Measurements from ENCODE around the gene EMX2.

Gene EMX2

DNA sequence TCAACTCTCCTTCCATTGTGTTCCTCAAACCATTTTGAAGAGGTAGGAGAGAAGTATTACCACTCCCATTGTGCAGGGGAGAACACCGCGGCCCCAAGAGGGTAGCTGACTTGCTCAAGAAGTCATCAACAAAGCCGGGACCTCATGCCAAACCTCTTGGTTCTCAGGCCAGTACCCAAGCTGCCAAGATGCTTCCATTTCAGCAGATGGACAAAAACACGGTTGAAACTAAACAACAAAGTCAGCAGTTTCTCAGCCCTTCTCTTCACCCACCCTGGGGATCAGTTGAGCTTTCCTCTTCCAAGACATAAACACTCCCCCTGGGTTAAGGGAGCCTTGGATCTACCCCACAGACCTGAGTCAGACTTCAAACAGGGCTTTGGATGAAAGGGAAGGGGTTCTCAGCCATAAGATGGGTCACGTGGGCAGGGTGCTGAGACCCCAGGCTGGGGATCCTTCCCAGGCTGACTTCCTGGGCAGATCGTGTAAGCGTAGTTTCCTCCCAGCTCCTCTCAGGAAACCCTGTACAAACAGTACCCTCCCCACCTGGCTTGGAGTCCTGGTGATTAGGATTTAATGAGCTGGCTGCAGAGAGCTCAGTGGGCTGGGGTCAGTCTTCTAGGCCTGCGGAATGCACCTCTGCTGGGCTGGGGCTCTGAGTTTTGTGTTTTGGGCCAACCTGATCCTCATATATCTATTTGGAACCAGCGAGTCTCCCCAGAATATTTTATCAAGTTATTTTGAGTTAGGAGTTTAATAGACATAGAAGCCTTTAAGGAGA, 27.3 kb downstream of the EMX2 start:
- no peaks in the 10 kb centered on the region for H3F3A ChIP-seq (ENCODE audit: insufficient read depth, low read length)
- H3K4me3 ChIP-seq (ENCODE audit: low read depth, low read length, poor library complexity, severe bottlenecking): no peak overlapping the region
- no peaks in the 10 kb centered on the region for H3K36me3 ChIP-seq (ENCODE audit: insufficient read depth, low read length)
- H3K9me2 ChIP-seq (ENCODE audit: low read depth, low read length): no peaks in the 10 kb centered on the region
- H3K27me3 ChIP-seq (ENCODE audit: insufficient read depth, low read length): no peaks in the 10 kb centered on the region
- no peaks in the 10 kb centered on the region for H3K79me2 ChIP-seq (ENCODE audit: insufficient read depth, low read length)
- H3K9me3 ChIP-seq (ENCODE audit: low read length): no peaks in the 10 kb centered on the region
- TF ChIP-seq, protein P1, sequence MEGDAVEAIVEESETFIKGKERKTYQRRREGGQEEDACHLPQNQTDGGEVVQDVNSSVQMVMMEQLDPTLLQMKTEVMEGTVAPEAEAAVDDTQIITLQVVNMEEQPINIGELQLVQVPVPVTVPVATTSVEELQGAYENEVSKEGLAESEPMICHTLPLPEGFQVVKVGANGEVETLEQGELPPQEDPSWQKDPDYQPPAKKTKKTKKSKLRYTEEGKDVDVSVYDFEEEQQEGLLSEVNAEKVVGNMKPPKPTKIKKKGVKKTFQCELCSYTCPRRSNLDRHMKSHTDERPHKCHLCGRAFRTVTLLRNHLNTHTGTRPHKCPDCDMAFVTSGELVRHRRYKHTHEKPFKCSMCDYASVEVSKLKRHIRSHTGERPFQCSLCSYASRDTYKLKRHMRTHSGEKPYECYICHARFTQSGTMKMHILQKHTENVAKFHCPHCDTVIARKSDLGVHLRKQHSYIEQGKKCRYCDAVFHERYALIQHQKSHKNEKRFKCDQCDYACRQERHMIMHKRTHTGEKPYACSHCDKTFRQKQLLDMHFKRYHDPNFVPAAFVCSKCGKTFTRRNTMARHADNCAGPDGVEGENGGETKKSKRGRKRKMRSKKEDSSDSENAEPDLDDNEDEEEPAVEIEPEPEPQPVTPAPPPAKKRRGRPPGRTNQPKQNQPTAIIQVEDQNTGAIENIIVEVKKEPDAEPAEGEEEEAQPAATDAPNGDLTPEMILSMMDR (IDR thresholded peaks at IDR 0.05; ENCODE audit: low read length): no peak
- no peaks in the 10 kb centered on the region for H4K20me1 ChIP-seq (ENCODE audit: insufficient read depth, low read length)
- no peak overlapping the region for H3K9ac ChIP-seq (ENCODE audit: low read length)
- no peak overlapping the region for H3K4me2 ChIP-seq (ENCODE audit: low read length)
- no peaks in the 10 kb centered on the region for H3K4me1 ChIP-seq (ENCODE audit: insufficient read depth, low read length, severe bottlenecking)
- H3K27ac ChIP-seq (ENCODE audit: low read depth, low read length, poor library complexity, severe bottlenecking): no peak overlapping the region
- H2AFZ ChIP-seq (ENCODE audit: low read length): no peak overlapping the region

DNA sequence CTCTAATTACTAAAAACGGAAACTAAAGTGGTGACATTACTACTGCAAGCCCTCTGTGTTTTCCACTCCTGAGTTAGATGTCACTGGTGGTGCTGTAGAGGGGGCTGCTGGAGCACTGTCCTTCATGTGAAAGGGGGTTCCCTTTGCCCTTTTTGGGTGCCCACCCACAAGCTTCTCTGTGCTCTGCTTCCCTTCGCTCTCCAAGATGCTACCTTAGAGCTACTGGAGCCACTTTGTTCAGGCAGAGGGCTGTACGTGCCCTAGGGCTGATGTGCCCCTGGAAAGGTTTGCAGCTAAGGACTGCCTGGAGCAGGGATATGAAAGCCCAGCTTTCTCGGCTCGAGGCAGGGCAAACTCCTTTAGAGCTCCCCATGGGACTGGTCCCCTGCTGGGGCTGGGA, 28.3 kb downstream of the EMX2 start:
- Histone ChIP-seq H4K20me1 (ENCODE audit: insufficient read depth, low read length) (no peaks in the 10 kb centered on the region), H3K9ac (ENCODE audit: low read length) (no peak overlapping the region), H3K27ac (ENCODE audit: low read depth, low read length, poor library complexity, severe bottlenecking) (no peak overlapping the region), H3K4me2 (ENCODE audit: low read length) (no peak overlapping the region), H3K4me1 (ENCODE audit: insufficient read depth, low read length, severe bottlenecking) (no peaks in the 10 kb centered on the region), H3K9me3 (ENCODE audit: low read length) (no peaks in the 10 kb centered on the region), H3K79me2 (ENCODE audit: insufficient read depth, low read length) (no peaks in the 10 kb centered on the region), H2AFZ (ENCODE audit: low read length) (no peak overlapping the region), H3K27me3 (ENCODE audit: insufficient read depth, low read length) (no peaks in the 10 kb centered on the region), H3K9me2 (ENCODE audit: low read depth, low read length) (no peaks in the 10 kb centered on the region), H3F3A (ENCODE audit: insufficient read depth, low read length) (no peaks in the 10 kb centered on the region), H3K4me3 (ENCODE audit: low read depth, low read length, poor library complexity, severe bottlenecking) (no peak overlapping the region), H3K36me3 (ENCODE audit: insufficient read depth, low read length) (no peaks in the 10 kb centered on the region)
- TF ChIP-seq, protein P1 (IDR thresholded peaks at IDR 0.05; ENCODE audit: low read length): no peak
- no peak for TF ChIP-seq EZH2 (IDR thresholded peaks at IDR 0.05; ENCODE audit: borderline replicate concordance, low read length)

GRCh38 chr10:117574498-117575146, 32.1 kb downstream of the EMX2 start:
- H3K9me3 ChIP-seq (ENCODE audit: low read length): no peaks in the 10 kb centered on the region

More at GRCh38 chr10:117574498-117575146, 32.1 kb downstream of the EMX2 start:
- Histone ChIP-seq H3F3A (ENCODE audit: insufficient read depth, low read length) (no peaks in the 10 kb centered on the region), H3K79me2 (ENCODE audit: insufficient read depth, low read length) (no peaks in the 10 kb centered on the region), H3K4me2 (ENCODE audit: low read length) (no peak overlapping the region), H3K4me1 (ENCODE audit: insufficient read depth, low read length, severe bottlenecking) (no peaks in the 10 kb centered on the region), H3K27me3 (ENCODE audit: insufficient read depth, low read length) (no peaks in the 10 kb centered on the region), H3K4me3 (ENCODE audit: low read depth, low read length, poor library complexity, severe bottlenecking) (no peak overlapping the region), H3K27ac (ENCODE audit: low read depth, low read length, poor library complexity, severe bottlenecking) (no peak overlapping the region), H3K9me2 (ENCODE audit: low read depth, low read length) (no peaks in the 10 kb centered on the region), H2AFZ (ENCODE audit: low read length) (no peak overlapping the region), H3K36me3 (ENCODE audit: insufficient read depth, low read length) (no peaks in the 10 kb centered on the region), H4K20me1 (ENCODE audit: insufficient read depth, low read length) (no peaks in the 10 kb centered on the region), H3K9ac (ENCODE audit: low read length) (no peak overlapping the region)
- TF ChIP-seq, protein P1 (IDR thresholded peaks at IDR 0.05; ENCODE audit: low read length): no peak
- no peak for TF ChIP-seq EZH2 (IDR thresholded peaks at IDR 0.05; ENCODE audit: borderline replicate concordance, low read length)

Data from OCI-LY1 (cell line).